Natural killer cell (primary cell): ENCODE measurements around the gene CCNI2. TPM values are rescaled to one million over a fixed set of nuclear protein-coding genes. Genes with fewer than 3 reads are reported as not detected.

Source experiments
- ATAC-seq, 3 donors: fragments of 150-1000 bp in 2 of 3; fragments of 200-7000 bp in 1 of 3; cut with Tn5 transposase; 1 replicate in 1 of 3; 2 replicates in 2 of 3; pipeline ENCODE4 v1.10.0; 2021; ENCODE audit warnings: mild to moderate bottlenecking in 2 of 3, moderate library complexity in 2 of 3
- DNase-seq, 2 donors: peaks; one replicate each; pipeline versions ENCODE4 v3.0.0 to v3.0.0-alpha.2; 2013 to 2021; ENCODE audit warnings: mixed read lengths in 1 of 2
- H3K27ac ChIP-seq: one replicate; pipeline ENCODE4 v1.5.1; 2013; ENCODE audit warnings: mild to moderate bottlenecking, low read length
- H3K27me3 ChIP-seq: one replicate; pipeline ENCODE4 v1.6.1; 2013; ENCODE audit warnings: low read length; ENCODE audit not compliant: control insufficient read depth, insufficient read depth
- H3K36me3 ChIP-seq: one replicate; pipeline ENCODE4 v1.6.1; 2013; ENCODE audit warnings: low read length; ENCODE audit not compliant: control insufficient read depth, insufficient read depth
- H3K4me1 ChIP-seq: one replicate; pipeline ENCODE4 v1.6.1; 2013; ENCODE audit warnings: low read length; ENCODE audit not compliant: control insufficient read depth, insufficient read depth
- H3K4me3 ChIP-seq: one replicate; pipeline ENCODE4 v1.5.1; 2013; ENCODE audit warnings: low read length
- H3K9me3 ChIP-seq: one replicate; pipeline ENCODE4 v1.6.1; 2013; ENCODE audit warnings: low read length; ENCODE audit not compliant: control insufficient read depth, insufficient read depth
- H3K27ac Mint-ChIP-seq, 2 donors: one replicate each; pipeline ENCODE4 v1.8.0; 2022; ENCODE audit warnings: mild to moderate bottlenecking in 2 of 2, mixed read lengths in 2 of 2, moderate library complexity in 1 of 2
- H3K27me3 Mint-ChIP-seq, 2 donors: one replicate each; pipeline ENCODE4 v1.8.0; 2022; ENCODE audit warnings: low read depth in 2 of 2, mixed read lengths in 2 of 2
- H3K36me3 Mint-ChIP-seq: one replicate; pipeline ENCODE4 v1.8.0; 2022; ENCODE audit warnings: mixed read lengths
- H3K4me1 Mint-ChIP-seq, 2 donors: one replicate each; pipeline ENCODE4 v1.8.0; 2022; ENCODE audit warnings: mixed read lengths in 2 of 2
- H3K4me3 Mint-ChIP-seq: one replicate; pipeline ENCODE4 v1.8.0; 2022; ENCODE audit warnings: mild to moderate bottlenecking, moderate library complexity, mixed read lengths
- H3K9me3 Mint-ChIP-seq, 2 donors: one replicate each; pipeline ENCODE4 v1.8.0; 2022; ENCODE audit warnings: mixed read lengths in 2 of 2
- CTCF ChIP-seq: fragments of 200-600 bp; IDR thresholded peaks from one replicate; pipeline ENCODE4 v1.8.0; 2022; ENCODE audit warnings: antibody characterized with exemption
- WGBS: methylation state at CpG from one replicate; pipeline ENCODE4 v1.1.7; 2013; ENCODE audit warnings: missing lambda C conversion rate; ENCODE audit not compliant: insufficient coverage; 5-methylcytosine and 5-hydroxymethylcytosine counted together
- intact Hi-C: fragments of 100-400 bp; cut with micrococcal nuclease; formaldehyde crosslinking; loops from one replicate; pipeline ENCODE4 v1.14.2; 2022
- total RNA-seq, 4 donors: library from RNA; stranded (reverse); fragments of 120-200 nt in 1 of 4; gene quantifications; one replicate each; pipeline versions ENCODE4 v1.2.3 to v1.2.4, GENCODE V29; 2013 to 2022

CCNI2 gene
- total RNA-seq, 3 donors from 2014 or later (not counting 1 experiment from before 2014, with no cell fraction given), result 0.23 to 1.5 TPM; not detected in 1

GRCh38 chr5:132788508-132788907 is 41.3 kb downstream of the CCNI2 start:
- H3K4me1 Mint-ChIP-seq, result no peaks in the 10 kb centered on the region
- Histone ChIP-seq H3K27me3 (peaks cover 6% of the 10 kb centered on the region), H3K36me3 (no peaks in the 10 kb centered on the region), H3K4me3 (no peak overlapping the region), H3K9me3 (no peaks in the 10 kb centered on the region), H3K4me1 (no peaks in the 10 kb centered on the region), H3K27ac (no peak overlapping the region)
- 100% methylated on average over 1 of the region's 1 CpG for WGBS
- no peak overlapping the region for H3K4me3 Mint-ChIP-seq
- peaks cover 31 to 34% of the 10 kb centered on the region in 2 donors for H3K27me3 Mint-ChIP-seq
- intact Hi-C loops, result no loop called here
- no peaks in the 10 kb centered on the region for H3K36me3 Mint-ChIP-seq
- no peak for ATAC-seq
- H3K27ac Mint-ChIP-seq, result no peak overlapping the region
- H3K9me3 Mint-ChIP-seq, result no peaks in the 10 kb centered on the region
- TF ChIP-seq CTCF, result no peak
- no peak for DNase-seq

DNA sequence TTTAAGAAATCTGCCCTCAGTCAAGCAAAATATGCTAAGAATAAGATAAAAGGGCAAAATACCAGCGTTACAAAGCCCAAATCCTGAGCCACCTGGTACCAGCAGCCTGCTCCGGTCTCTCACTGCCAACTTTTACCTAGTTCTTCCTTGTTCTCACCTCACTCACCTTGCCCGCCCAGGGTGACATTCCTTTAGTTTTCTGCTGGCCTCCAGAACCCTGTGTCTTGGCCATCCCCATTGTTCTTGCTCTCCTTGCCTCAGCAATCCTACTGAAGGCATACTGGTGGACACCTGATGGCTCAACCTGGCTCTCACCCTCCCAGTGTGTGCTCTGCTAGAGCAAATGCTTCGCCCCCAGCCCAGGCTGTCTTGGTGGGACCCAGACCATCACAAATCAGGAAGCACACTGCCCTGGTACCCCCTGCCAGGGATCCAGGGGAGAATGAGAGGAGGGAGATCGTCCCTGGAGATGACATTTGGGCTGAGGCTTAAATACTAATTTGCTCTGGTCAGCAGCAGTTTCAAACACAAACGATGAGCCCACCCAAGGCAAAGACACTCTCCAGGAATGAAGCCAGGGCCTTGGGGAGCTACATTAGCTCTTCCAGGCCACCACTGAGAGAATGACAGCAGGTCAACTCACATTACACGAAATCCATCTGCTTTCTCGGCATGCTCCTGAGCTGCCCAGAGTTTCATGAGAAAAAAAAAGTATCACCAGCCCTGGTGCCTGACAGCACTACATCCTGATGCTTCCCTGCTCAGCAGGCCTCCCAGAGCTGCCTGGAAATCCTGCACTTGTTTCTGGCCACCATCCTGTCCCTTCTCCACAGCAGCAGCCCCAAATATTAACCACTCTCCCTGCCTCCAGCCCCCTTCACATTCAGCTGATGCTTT is 42.0 kb downstream of the CCNI2 start:
- Mint-ChIP-seq H3K4me3 (no peak overlapping the region), H3K4me1 (no peaks in the 10 kb centered on the region), H3K27ac (no peak overlapping the region), H3K9me3 (no peaks in the 10 kb centered on the region), H3K36me3 (no peaks in the 10 kb centered on the region), H3K27me3 (peaks cover 32 to 41% of the 10 kb centered on the region in 2 donors)
- WGBS, result 88% methylated on average over 8 of the region's 8 CpGs
- Histone ChIP-seq H3K27me3 (peaks cover 2% of the 10 kb centered on the region), H3K4me1 (no peaks in the 10 kb centered on the region), H3K27ac (no peak overlapping the region), H3K9me3 (no peaks in the 10 kb centered on the region), H3K4me3 (no peak overlapping the region), H3K36me3 (no peaks in the 10 kb centered on the region)
- ATAC-seq (no peak), DNase-seq (no peak)
- intact Hi-C loops, result no loop called here
- no peak for TF ChIP-seq CTCF

DNA sequence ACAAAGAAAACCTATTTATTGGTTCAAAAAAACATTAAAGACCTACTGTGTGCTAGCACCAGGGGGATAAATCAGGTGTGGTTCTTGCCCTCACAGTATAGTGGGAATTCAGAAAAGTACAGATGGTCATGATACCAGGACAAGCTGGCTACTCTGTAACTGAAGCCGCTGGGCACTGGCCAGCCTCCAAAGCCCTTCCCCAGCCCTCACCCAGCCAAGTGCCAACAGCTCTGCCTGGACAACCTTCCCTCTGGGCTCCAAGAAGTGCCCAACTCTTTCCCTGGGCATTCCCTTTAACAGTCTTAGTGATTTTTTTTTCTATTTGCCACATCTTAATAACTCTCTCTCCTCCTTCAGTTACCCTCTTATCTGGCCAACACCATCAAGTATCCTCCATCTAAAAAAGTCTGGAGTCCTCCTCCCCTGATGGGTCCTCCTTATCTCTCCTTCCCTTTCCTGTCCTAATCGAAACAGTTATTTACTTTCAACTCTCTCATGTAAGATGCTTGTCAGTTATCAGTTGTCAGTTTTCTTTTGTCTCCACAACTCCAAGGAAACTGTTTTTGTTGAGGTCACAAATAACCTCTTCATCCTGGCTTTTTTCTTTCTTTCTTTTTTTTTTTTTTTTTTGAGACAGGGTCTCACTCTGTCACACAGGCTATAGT is 43.1 kb downstream of the CCNI2 start:
- Mint-ChIP-seq H3K27me3 (peaks cover 36 to 46% of the 10 kb centered on the region in 2 donors), H3K4me1 (no peaks in the 10 kb centered on the region), H3K27ac (no peak overlapping the region), H3K4me3 (no peak overlapping the region), H3K9me3 (no peaks in the 10 kb centered on the region), H3K36me3 (no peaks in the 10 kb centered on the region)
- DNase-seq (no peak), ATAC-seq (no peak)
- 69% methylated on average over 2 of the region's 2 CpGs for WGBS
- no peak overlapping the region for H3K27ac ChIP-seq
- intact Hi-C loops, result no loop called here
- H3K4me1 ChIP-seq, result no peaks in the 10 kb centered on the region
- no peak overlapping the region for H3K4me3 ChIP-seq
- no peak for TF ChIP-seq CTCF
- no peaks in the 10 kb centered on the region for H3K27me3 ChIP-seq
- no peaks in the 10 kb centered on the region for H3K9me3 ChIP-seq
- no peaks in the 10 kb centered on the region for H3K36me3 ChIP-seq
